HepG2 (cell line): ENCODE results near the gene MBL2.

Source experiments
- ZMAT3 ChIP-seq: sonication (generic); formaldehyde crosslinking; conservative IDR thresholded peaks from 2 replicates; pipeline ENCODE4 v1.7.0; 2021; ENCODE audit warnings: missing genetic modification reagents
- TF ChIP-seq, protein P1 (sequence below): sonication (generic); formaldehyde crosslinking; IDR thresholded peaks from 2 replicates; pipeline ENCODE4 v1.8.0; 2022; ENCODE audit warnings: missing genetic modification reagents, mild to moderate bottlenecking, moderate library complexity, borderline replicate concordance

DNA sequence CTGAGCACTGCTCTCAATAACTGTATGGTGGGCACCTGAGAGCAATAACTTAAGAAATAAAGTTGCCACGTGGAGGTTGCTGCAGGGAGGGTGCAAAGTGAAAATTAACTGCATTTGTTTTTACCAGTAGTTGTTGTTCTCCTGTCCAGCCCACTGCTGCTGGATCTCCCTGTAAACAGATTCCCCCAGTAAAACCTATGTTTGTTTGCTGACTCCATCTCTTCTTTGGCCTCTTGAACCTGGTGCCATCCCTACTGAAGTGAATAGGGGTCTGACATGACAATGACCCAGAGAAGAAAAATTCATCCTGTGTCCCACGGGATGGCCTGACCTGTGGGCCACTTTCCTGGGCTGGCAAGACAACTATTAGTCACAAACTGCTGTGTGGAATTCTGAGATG, 1.7 kb downstream of the MBL2 start:
- TF ChIP-seq, protein P1, sequence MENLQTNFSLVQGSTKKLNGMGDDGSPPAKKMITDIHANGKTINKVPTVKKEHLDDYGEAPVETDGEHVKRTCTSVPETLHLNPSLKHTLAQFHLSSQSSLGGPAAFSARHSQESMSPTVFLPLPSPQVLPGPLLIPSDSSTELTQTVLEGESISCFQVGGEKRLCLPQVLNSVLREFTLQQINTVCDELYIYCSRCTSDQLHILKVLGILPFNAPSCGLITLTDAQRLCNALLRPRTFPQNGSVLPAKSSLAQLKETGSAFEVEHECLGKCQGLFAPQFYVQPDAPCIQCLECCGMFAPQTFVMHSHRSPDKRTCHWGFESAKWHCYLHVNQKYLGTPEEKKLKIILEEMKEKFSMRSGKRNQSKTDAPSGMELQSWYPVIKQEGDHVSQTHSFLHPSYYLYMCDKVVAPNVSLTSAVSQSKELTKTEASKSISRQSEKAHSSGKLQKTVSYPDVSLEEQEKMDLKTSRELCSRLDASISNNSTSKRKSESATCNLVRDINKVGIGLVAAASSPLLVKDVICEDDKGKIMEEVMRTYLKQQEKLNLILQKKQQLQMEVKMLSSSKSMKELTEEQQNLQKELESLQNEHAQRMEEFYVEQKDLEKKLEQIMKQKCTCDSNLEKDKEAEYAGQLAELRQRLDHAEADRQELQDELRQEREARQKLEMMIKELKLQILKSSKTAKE (CRISPR knock-in tag) = no peak
- TF ChIP-seq ZMAT3 (CRISPR knock-in tag) = no peak
